Liver (tissue), 9 donors: ENCODE measurements around the gene GRIPAP1. TPM values are rescaled to one million over a fixed set of nuclear protein-coding genes. Genes with fewer than 3 reads are reported as not detected.
A peak's percentile ranks its signal among the peaks of the same experiment; 100 is the strongest.

ENCODE experiments used
- DNase-seq: peaks from one replicate; pipeline ENCODE4 v3.0.0-alpha.2; 2017; ENCODE audit warnings: low spot score
- H3K27ac ChIP-seq, 2 donors: one replicate each; pipeline ENCODE4 v1.7.0; 2013; ENCODE audit warnings: inconsistent platforms in 2 of 2, low read length in 2 of 2, control low read depth in 1 of 2, low read depth in 1 of 2, mild to moderate bottlenecking in 1 of 2
- H3K27me3 ChIP-seq, 4 donors: one replicate each; pipeline versions ENCODE4 v1.6.1 to v1.7.0; 2013; ENCODE audit warnings: low read length in 3 of 4, inconsistent platforms in 1 of 4, mild to moderate bottlenecking in 1 of 4, moderate library complexity in 1 of 4; ENCODE audit not compliant: control insufficient read depth in 4 of 4, insufficient read depth in 4 of 4
- H3K36me3 ChIP-seq, 4 donors: one replicate each; pipeline versions ENCODE4 v1.6.1 to v1.7.0; 2013; ENCODE audit warnings: low read length in 3 of 4, mild to moderate bottlenecking in 3 of 4, low read depth in 1 of 4, moderate library complexity in 1 of 4; ENCODE audit not compliant: control insufficient read depth in 4 of 4, insufficient read depth in 3 of 4
- H3K4me1 ChIP-seq, 4 donors: one replicate each; pipeline versions ENCODE4 v1.6.1 to v1.7.0; 2013; ENCODE audit warnings: low read length in 3 of 4, mild to moderate bottlenecking in 3 of 4, moderate library complexity in 1 of 4; ENCODE audit not compliant: control insufficient read depth in 4 of 4, insufficient read depth in 4 of 4
- H3K4me3 ChIP-seq, 3 donors: one replicate each; pipeline versions ENCODE4 v1.6.1 to v1.7.0; 2013; ENCODE audit warnings: low read length in 3 of 3, control low read depth in 1 of 3, low read depth in 1 of 3, mild to moderate bottlenecking in 1 of 3
- H3K9ac ChIP-seq, 2 donors: one replicate each; pipeline ENCODE4 v1.7.0; 2013; ENCODE audit warnings: low read length in 2 of 2, mild to moderate bottlenecking in 2 of 2, moderate library complexity in 2 of 2, control low read depth in 1 of 2, low read depth in 1 of 2
- H3K9me3 ChIP-seq, 4 donors: one replicate each; pipeline versions ENCODE4 v1.6.1 to v1.7.0; 2013; ENCODE audit warnings: low read length in 3 of 4; ENCODE audit not compliant: control insufficient read depth in 4 of 4
- ATF3 ChIP-seq: IDR thresholded peaks from 2 replicates; pipeline ENCODE4 v1.6.1; 2016; ENCODE audit warnings: antibody characterized with exemption
- CTCF ChIP-seq: fragments of 150-350 bp; IDR thresholded peaks from 2 replicates; pipeline ENCODE4 v1.5.1; 2017; ENCODE audit warnings: improper control_type of control experiment, low read depth, low read length; ENCODE audit not compliant: missing input control
- EGR1 ChIP-seq, 2 donors: IDR thresholded peaks; 2 replicates each; pipeline ENCODE4 v1.6.1; 2016 to 2018; ENCODE audit warnings: antibody characterized with exemption in 2 of 2, low read depth in 2 of 2
- FOXA1 ChIP-seq: IDR thresholded peaks from 2 replicates; pipeline ENCODE4 v1.6.1; 2016; ENCODE audit warnings: antibody characterized with exemption
- FOXA2 ChIP-seq: IDR thresholded peaks from 2 replicates; pipeline ENCODE4 v1.6.1; 2016; ENCODE audit warnings: antibody characterized with exemption
- GABPA ChIP-seq, 2 donors: IDR thresholded peaks in 1 of 2; conservative IDR thresholded peaks in 1 of 2; 2 replicates each; pipeline ENCODE4 v1.6.1; 2016; ENCODE audit warnings: antibody characterized with exemption in 2 of 2, mild to moderate bottlenecking in 1 of 2, moderate library complexity in 1 of 2
- HNF4A ChIP-seq, 2 donors: conservative IDR thresholded peaks; 2 replicates each; pipeline ENCODE4 v1.6.1; 2016; ENCODE audit warnings: antibody characterized with exemption in 2 of 2, mild to moderate bottlenecking in 2 of 2
- HNF4G ChIP-seq: IDR thresholded peaks from 2 replicates; pipeline ENCODE4 v1.6.1; 2016; ENCODE audit warnings: antibody characterized with exemption
- NR2F2 ChIP-seq: IDR thresholded peaks from 2 replicates; pipeline ENCODE4 v1.6.1; 2016; ENCODE audit warnings: antibody characterized with exemption
- RAD21 ChIP-seq, 2 donors: IDR thresholded peaks; 2 replicates each; pipeline ENCODE4 v1.6.1; 2016; ENCODE audit warnings: antibody characterized with exemption in 2 of 2, mild to moderate bottlenecking in 2 of 2
- REST ChIP-seq: IDR thresholded peaks from 2 replicates; pipeline ENCODE4 v1.6.1; 2016; ENCODE audit warnings: antibody characterized with exemption, mild to moderate bottlenecking
- SP1 ChIP-seq: IDR thresholded peaks from 2 replicates; pipeline ENCODE4 v1.6.1; 2018; ENCODE audit warnings: antibody characterized with exemption, mild to moderate bottlenecking
- TAF1 ChIP-seq: conservative IDR thresholded peaks from 2 replicates; pipeline ENCODE4 v1.6.1; 2016; ENCODE audit warnings: antibody characterized with exemption, mild to moderate bottlenecking
- YY1 ChIP-seq: IDR thresholded peaks from 2 replicates; pipeline ENCODE4 v1.6.1; 2016; ENCODE audit warnings: antibody characterized with exemption, mild to moderate bottlenecking
- WGBS: extraction: QIAGEN DNeasy Blood & Tissue Kit; methylation state at CpG from one replicate; pipeline ENCODE4 v1.1.7; 2013; 5-methylcytosine and 5-hydroxymethylcytosine counted together
- polyA plus RNA-seq, 2 donors: library from polyadenylated mRNA; stranded (reverse) in 1 of 2; unstranded in 1 of 2; fragments of 200-250 nt in 1 of 2; fragments of >200 nt in 1 of 2; fragmentation: Nextera tagmentation in 1 of 2; extraction: Ambion mirVana in 1 of 2; gene quantifications; one replicate each; pipeline versions ENCODE4 v1.2.1 to v1.2.3, GENCODE V29; 2013 to 2015
- total RNA-seq, 2 donors: library from RNA; depleted of rRNA; stranded (reverse); fragments of >200 nt; gene quantifications; one replicate each; pipeline ENCODE4 v1.2.3, GENCODE V29; 2014
- donor health status: healthy.
- donor health status: healthy.
- donor health status: healthy.
- donor health status: healthy.
- donor health status: healthy.

The GRIPAP1 gene
- total and polyA plus RNA-seq, 4 donors, result 14.1 to 21.3 (median 16.4) TPM

GRCh38 chrX:49019050-49019449 lies 17.0 kb upstream of the GRIPAP1 start:
- Histone ChIP-seq H3K27me3 (no peaks in the 10 kb centered on the region), H3K9ac (no peak overlapping the region), H3K36me3 (no peaks in the 10 kb centered on the region), H3K27ac (no peak overlapping the region), H3K4me3 (no peak overlapping the region), H3K9me3 (no peaks in the 10 kb centered on the region), H3K4me1 (peaks cover 0 to 3% (median 0%) of the 10 kb centered on the region in 4 donors)
- no peak for DNase-seq
- TF ChIP-seq CTCF (no peak), RAD21 (IDR thresholded peaks at IDR 0.05) (no peak), GABPA (IDR thresholded peaks at IDR 0.05 in 1 of 2, conservative IDR thresholded peaks at IDR 0.05 in 1 of 2) (no peak)
- WGBS, result 72% methylated on average over 2 of the region's 2 CpGs

- DNase-seq, result no peak
- Histone ChIP-seq H3K9me3 (no peaks in the 10 kb centered on the region), H3K9ac (no peak overlapping the region), H3K27me3 (no peaks in the 10 kb centered on the region), H3K27ac (no peak overlapping the region), H3K4me1 (peaks cover 1 to 8% (median 5%) of the 10 kb centered on the region in 4 donors), H3K36me3 (peaks cover 0 to 3% (median 0%) of the 10 kb centered on the region in 4 donors), H3K4me3 (no peak overlapping the region)
- WGBS, result 89% methylated on average over 5 of the region's 5 CpGs
- TF ChIP-seq NR2F2, result no peak
- no peak for TF ChIP-seq SP1
- no peak for TF ChIP-seq EGR1 (IDR thresholded peaks at IDR 0.05; ENCODE audit: low read depth in 2 of 2)
- no peak for TF ChIP-seq GABPA (IDR thresholded peaks at IDR 0.05 in 1 of 2, conservative IDR thresholded peaks at IDR 0.05 in 1 of 2)
- TF ChIP-seq HNF4G, result no peak
- TF ChIP-seq TAF1, result no peak
- no peak for TF ChIP-seq FOXA1
- TF ChIP-seq ATF3, result no peak
- TF ChIP-seq FOXA2, result no peak
- TF ChIP-seq HNF4A (conservative IDR thresholded peaks at IDR 0.05), result no peak
These were observed 1.6 kb upstream of the GRIPAP1 start for GRCh38 chrX:49003696-49004095.

GRCh38 chrX:49001521-49002090 lies 458 bp downstream of the GRIPAP1 start:
- no peaks in the 10 kb centered on the region for H3K27me3 ChIP-seq
- TF ChIP-seq FOXA2, result no peak
- H3K4me3 ChIP-seq, result peak overlapping the region; percentile 58 to 97 (median 71)
- H3K36me3 ChIP-seq, result peaks cover 3 to 9% (median 8%) of the 10 kb centered on the region in 4 donors
- 2% methylated on average over 17 of the region's 17 CpGs for WGBS
- H3K4me1 ChIP-seq, result peaks cover 1 to 8% (median 5%) of the 10 kb centered on the region in 4 donors
- no peaks in the 10 kb centered on the region for H3K9me3 ChIP-seq
- peak overlapping the region; percentile 58 to 79 for H3K9ac ChIP-seq
- peak overlapping the region; percentile 74 for H3K27ac ChIP-seq
- DNase-seq, result no peak

- Histone ChIP-seq H3K9me3 (no peaks in the 10 kb centered on the region), H3K27me3 (no peaks in the 10 kb centered on the region), H3K4me1 (peaks cover 1 to 8% (median 5%) of the 10 kb centered on the region in 4 donors), H3K4me3 (no peak overlapping the region), H3K27ac (no peak overlapping the region), H3K36me3 (peaks cover 5 to 9% (median 8%) of the 10 kb centered on the region in 4 donors), H3K9ac (no peak overlapping the region)
- WGBS, result 95% methylated on average over 4 of the region's 4 CpGs
- no peak for DNase-seq
- TF ChIP-seq EGR1 (IDR thresholded peaks at IDR 0.05; ENCODE audit: low read depth in 2 of 2), result no peak
- no peak for TF ChIP-seq YY1
- TF ChIP-seq HNF4G, result no peak
- no peak for TF ChIP-seq SP1
- TF ChIP-seq REST, result no peak
- TF ChIP-seq CTCF, result no peak
- no peak for TF ChIP-seq RAD21 (IDR thresholded peaks at IDR 0.05)
These were observed 1.4 kb downstream of the GRIPAP1 start for GRCh38 chrX:49000636-49001035.
